Endothelial cell of umbilical vein (primary cell): ENCODE results near the gene NDUFA13. TPM values are rescaled to one million over a fixed set of nuclear protein-coding genes. Genes with fewer than 3 reads are reported as not detected.

Experiments
- BruUV-seq: library from RNA; stranded (reverse); fragments of 400-500 nt; replicated peaks from 2 replicates; lab custom pipeline; 2021; lab: Mats Ljungman, UMichigan
- CTCF ChIA-PET: fragments of 300-600, 350-600 bp; sonication (Branson Sonifier 250); formaldehyde crosslinking; loops from one replicate; lab custom pipeline; 2021; ENCODE audit warnings: antibody characterized with exemption, inconsistent platforms; lab: Charles Lee
- POLR2A ChIA-PET: fragments of 300-600, 350-600 bp; sonication (Branson Sonifier 250); formaldehyde crosslinking; loops from one replicate; lab custom pipeline; 2021; ENCODE audit warnings: antibody characterized with exemption, inconsistent platforms; lab: Charles Lee
- DNase-seq: peaks from one replicate; pipeline ENCODE4 v3.0.0-alpha.2; 2011; ENCODE audit warnings: low read depth, low spot score
- FAIRE-seq: peaks from 2 replicates; lab custom pipeline; 2011; peaks lifted over from hg19 to GRCh38; lab: Jason Lieb, UNC
- H2AFZ ChIP-seq: 2 replicates; pipeline ENCODE4 v1.6.0; 2012; ENCODE audit warnings: low read depth, low read length, control low read depth, inconsistent platforms
- H3K27ac ChIP-seq: 2 replicates; pipeline ENCODE4 v1.5.1; 2011; ENCODE audit warnings: low read depth, mild to moderate bottlenecking, control low read depth, low read length, moderate library complexity; ENCODE audit not compliant: insufficient read depth
- H3K27me3 ChIP-seq, 2 experiments: 2 replicates each; pipeline versions ENCODE4 v1.6.0 to v1.6.1; 2011; ENCODE audit warnings: low read length in 2 of 2, mixed read lengths in 1 of 2; ENCODE audit not compliant: control insufficient read depth in 2 of 2, insufficient read depth in 2 of 2
- H3K36me3 ChIP-seq, 2 experiments: 2 replicates in 1 of 2; 3 replicates in 1 of 2; pipeline ENCODE4 v1.5.1; 2011; ENCODE audit warnings: low read length in 2 of 2, mild to moderate bottlenecking in 1 of 2, moderate library complexity in 1 of 2; ENCODE audit not compliant: control insufficient read depth in 2 of 2, insufficient read depth in 2 of 2; ENCODE audit errors: extremely low read depth in 1 of 2
- H3K4me1 ChIP-seq: 3 replicates; pipeline ENCODE4 v1.5.1; 2011; ENCODE audit warnings: mild to moderate bottlenecking, low read length; ENCODE audit not compliant: control insufficient read depth, insufficient read depth; ENCODE audit errors: extremely low read depth
- H3K4me2 ChIP-seq: 2 replicates; pipeline ENCODE4 v1.6.1; 2011; ENCODE audit warnings: low read length, control low read depth, mixed read lengths; ENCODE audit not compliant: insufficient read depth
- H3K4me3 ChIP-seq, 3 experiments: fragments of 200-600 bp in 1 of 3; sonication (generic), shearing (Covaris generic) in 1 of 3; replicated peaks in 1 of 3; 2 replicates each; pipeline ENCODE4 v1.5.1; 2011 to 2016; ENCODE audit warnings: control low read depth in 3 of 3, low read length in 3 of 3, mild to moderate bottlenecking in 2 of 3, inconsistent platforms in 1 of 3, low read depth in 1 of 3, moderate library complexity in 1 of 3; ENCODE audit not compliant: insufficient read depth in 1 of 3
- H3K79me2 ChIP-seq: 2 replicates; pipeline ENCODE4 v1.6.0; 2012; ENCODE audit warnings: low read length, inconsistent platforms; ENCODE audit not compliant: control insufficient read depth, insufficient read depth
- H3K9ac ChIP-seq: replicated peaks from 2 replicates; pipeline ENCODE3; 2011; ENCODE audit warnings: low read length, control low read depth; ENCODE audit not compliant: insufficient read depth; ENCODE audit errors: extremely low read depth
- H3K9me1 ChIP-seq: replicated peaks from 3 replicates; pipeline ENCODE4 v1.6.0; 2011; ENCODE audit warnings: mild to moderate bottlenecking, low read length; ENCODE audit not compliant: control insufficient read depth, insufficient read depth; ENCODE audit errors: extremely low read depth
- H3K9me3 ChIP-seq: replicated peaks from 2 replicates; pipeline ENCODE4 v1.5.1; 2012; ENCODE audit warnings: low read length, inconsistent platforms; ENCODE audit not compliant: control insufficient read depth, insufficient read depth
- H4K20me1 ChIP-seq: replicated peaks from 2 replicates; pipeline ENCODE3; 2011; ENCODE audit warnings: mild to moderate bottlenecking, low read length; ENCODE audit not compliant: control insufficient read depth, insufficient read depth; ENCODE audit errors: extremely low read depth
- CTCF ChIP-seq, 2 donors: IDR thresholded peaks; 1 replicate in 1 of 2; 2 replicates in 1 of 2; pipeline ENCODE4 v1.5.1; 2011; ENCODE audit warnings: low read length in 2 of 2, mild to moderate bottlenecking in 2 of 2, moderate library complexity in 2 of 2, control low read depth in 1 of 2, inconsistent platforms in 1 of 2, low read depth in 1 of 2; ENCODE audit not compliant: insufficient read depth in 1 of 2; ENCODE audit errors: extremely low read depth in 1 of 2
- EZH2 ChIP-seq: IDR thresholded peaks from 2 replicates; pipeline ENCODE4 v1.6.1; 2012; ENCODE audit warnings: borderline replicate concordance, low read depth, mild to moderate bottlenecking, moderate library complexity, low read length, inconsistent platforms; ENCODE audit not compliant: severe bottlenecking
- FOS ChIP-seq: IDR thresholded peaks from 2 replicates; pipeline ENCODE4 v1.6.1; 2011; ENCODE audit warnings: mild to moderate bottlenecking, low read length, moderate library complexity, borderline replicate concordance; ENCODE audit not compliant: insufficient read depth
- GATA2 ChIP-seq: IDR thresholded peaks from 2 replicates; pipeline ENCODE4 v1.7.0; 2011; ENCODE audit warnings: low read depth, mild to moderate bottlenecking, moderate library complexity, mixed read lengths, low read length; ENCODE audit not compliant: insufficient read length, insufficient read depth
- JUN ChIP-seq: IDR thresholded peaks from 2 replicates; pipeline ENCODE4 v1.6.1; 2011; ENCODE audit warnings: borderline replicate concordance, low read depth; ENCODE audit not compliant: insufficient read length, insufficient read depth
- MAX ChIP-seq: IDR thresholded peaks from 2 replicates; pipeline ENCODE4 v1.6.1; 2011; ENCODE audit not compliant: insufficient read depth, insufficient read length
- MYC ChIP-seq: IDR thresholded peaks from one replicate; pipeline ENCODE4 v1.6.1; 2011; ENCODE audit warnings: mild to moderate bottlenecking, low read depth, low read length
- POLR2A ChIP-seq: IDR thresholded peaks from 2 replicates; pipeline ENCODE4 v1.6.1; 2012; ENCODE audit warnings: low read depth, mild to moderate bottlenecking, control low read depth, low read length
- POLR2AphosphoS5 ChIP-seq: IDR thresholded peaks from 2 replicates; pipeline ENCODE4 v1.6.1; 2012; ENCODE audit warnings: low read depth, mild to moderate bottlenecking, control low read depth, low read length, moderate library complexity; ENCODE audit not compliant: insufficient read depth
- dilution Hi-C: fragments of 300-500 bp; cut with MboI; formaldehyde crosslinking; loops from one replicate; pipeline ENCODE4 v1.15.0; 2019; ENCODE audit warnings: low sequenced_read_pairs; ENCODE audit not compliant: extremely low pct_ligation_motif_present
- intact Hi-C: fragments of 100-400 bp; cut with micrococcal nuclease; formaldehyde crosslinking; loops from one replicate; pipeline ENCODE4 v1.10.0; 2022
- polyA plus RNA-seq, 4 experiments: library from polyadenylated mRNA; depleted of rRNA in 3 of 4; stranded (reverse) in 3 of 4; unstranded in 1 of 4; fragments of >200 nt; gene quantifications; 2 replicates each; pipeline versions ENCODE4 v1.2.1 to v1.2.3, GENCODE V29; 2011 to 2012; ENCODE audit warnings: missing spikeins in 1 of 4
- total RNA-seq: library from RNA; stranded (reverse); gene quantifications from 2 replicates; pipeline ENCODE4 v1.2.3, GENCODE V29; 2021

The NDUFA13 gene
- total and polyA plus RNA-seq, 2 donors (not counting 3 experiments of a cell fraction or from before 2014, with no cell fraction given) = 246 to 799 TPM

GRCh38 chr19:19563348-19563848 is 47.4 kb downstream of the NDUFA13 start:
- Histone ChIP-seq H3K4me2 (no peak overlapping the region), H3K9me1 (no peaks in the 10 kb centered on the region), H3K36me3 (no peaks in the 10 kb centered on the region), H3K9ac (no peak overlapping the region), H3K9me3 (no peaks in the 10 kb centered on the region), H3K27ac (no peak overlapping the region), H3K4me1 (no peaks in the 10 kb centered on the region), H3K27me3 (no peaks in the 10 kb centered on the region), H2AFZ (no peak overlapping the region), H4K20me1 (no peaks in the 10 kb centered on the region), H3K4me3 (no peak overlapping the region), H3K79me2 (no peaks in the 10 kb centered on the region)
- BruUV-seq = no TSS peak
- no peak for TF ChIP-seq POLR2AphosphoS5
- no peak for TF ChIP-seq POLR2A
- TF ChIP-seq GATA2 = no peak
- no peak for TF ChIP-seq FOS
- TF ChIP-seq EZH2 = no peak
- TF ChIP-seq CTCF (IDR thresholded peaks at IDR 0.05; ENCODE audit: extremely low read depth in 1 of 2, insufficient read depth in 1 of 2, low read depth in 1 of 2, low read length in 2 of 2) = no peak
- no peak for TF ChIP-seq MAX
- no peak for TF ChIP-seq MYC
- TF ChIP-seq JUN = no peak
- ChIA-PET POLR2A (no interaction called here), CTCF (no interaction called here)
- dilution Hi-C loops = no loop called here
- intact Hi-C loops = no loop called here
- DNase-seq = no peak
- FAIRE-seq = no peak
